ENCODE measurements around the gene PDGFRB.

GRCh38 chr5:150123542-150123941 lies 32.1 kb downstream of the PDGFRB start:
- TF ChIP-seq CTCF (IDR thresholded peaks at IDR 0.05; ENCODE audit: low read depth, low read length) = no peak
- TF ChIP-seq EZH2phosphoT487 (IDR thresholded peaks at IDR 0.05; ENCODE audit: low read depth) = no peak
